ENCODE measurements around the gene UNC5C. TPM values are rescaled to one million over a fixed set of nuclear protein-coding genes. Genes with fewer than 3 reads are reported as not detected.

Gene UNC5C
- total RNA-seq, 1 experiment from 2014 or later: 1.0 TPM

DNA sequence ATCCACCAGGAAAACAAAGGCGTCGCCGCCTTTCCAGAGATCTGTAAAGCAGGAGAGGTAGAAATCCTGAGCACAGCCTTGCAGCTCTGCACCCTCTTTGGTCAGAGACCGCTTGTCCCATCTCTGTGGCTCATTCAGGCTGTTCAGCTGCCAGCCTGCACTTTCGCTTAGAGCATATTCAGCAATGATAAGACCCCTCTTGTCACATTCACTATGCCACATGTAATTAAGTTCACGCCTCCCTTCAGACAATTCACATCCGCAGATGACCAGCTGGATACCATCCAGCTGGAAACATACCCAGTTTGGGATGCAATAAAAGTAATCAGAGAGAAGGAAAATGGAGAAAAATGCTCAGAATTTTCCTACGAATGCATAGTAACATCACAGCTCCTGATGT lies 335.4 kb downstream of the UNC5C start (continued):
- TF ChIP-seq, protein P1, sequence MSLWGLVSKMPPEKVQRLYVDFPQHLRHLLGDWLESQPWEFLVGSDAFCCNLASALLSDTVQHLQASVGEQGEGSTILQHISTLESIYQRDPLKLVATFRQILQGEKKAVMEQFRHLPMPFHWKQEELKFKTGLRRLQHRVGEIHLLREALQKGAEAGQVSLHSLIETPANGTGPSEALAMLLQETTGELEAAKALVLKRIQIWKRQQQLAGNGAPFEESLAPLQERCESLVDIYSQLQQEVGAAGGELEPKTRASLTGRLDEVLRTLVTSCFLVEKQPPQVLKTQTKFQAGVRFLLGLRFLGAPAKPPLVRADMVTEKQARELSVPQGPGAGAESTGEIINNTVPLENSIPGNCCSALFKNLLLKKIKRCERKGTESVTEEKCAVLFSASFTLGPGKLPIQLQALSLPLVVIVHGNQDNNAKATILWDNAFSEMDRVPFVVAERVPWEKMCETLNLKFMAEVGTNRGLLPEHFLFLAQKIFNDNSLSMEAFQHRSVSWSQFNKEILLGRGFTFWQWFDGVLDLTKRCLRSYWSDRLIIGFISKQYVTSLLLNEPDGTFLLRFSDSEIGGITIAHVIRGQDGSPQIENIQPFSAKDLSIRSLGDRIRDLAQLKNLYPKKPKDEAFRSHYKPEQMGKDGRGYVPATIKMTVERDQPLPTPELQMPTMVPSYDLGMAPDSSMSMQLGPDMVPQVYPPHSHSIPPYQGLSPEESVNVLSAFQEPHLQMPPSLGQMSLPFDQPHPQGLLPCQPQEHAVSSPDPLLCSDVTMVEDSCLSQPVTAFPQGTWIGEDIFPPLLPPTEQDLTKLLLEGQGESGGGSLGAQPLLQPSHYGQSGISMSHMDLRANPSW (CRISPR knock-in tag; conservative IDR thresholded peaks at IDR 0.05; ENCODE audit: low read depth): no peak
- TF ChIP-seq, protein P2, sequence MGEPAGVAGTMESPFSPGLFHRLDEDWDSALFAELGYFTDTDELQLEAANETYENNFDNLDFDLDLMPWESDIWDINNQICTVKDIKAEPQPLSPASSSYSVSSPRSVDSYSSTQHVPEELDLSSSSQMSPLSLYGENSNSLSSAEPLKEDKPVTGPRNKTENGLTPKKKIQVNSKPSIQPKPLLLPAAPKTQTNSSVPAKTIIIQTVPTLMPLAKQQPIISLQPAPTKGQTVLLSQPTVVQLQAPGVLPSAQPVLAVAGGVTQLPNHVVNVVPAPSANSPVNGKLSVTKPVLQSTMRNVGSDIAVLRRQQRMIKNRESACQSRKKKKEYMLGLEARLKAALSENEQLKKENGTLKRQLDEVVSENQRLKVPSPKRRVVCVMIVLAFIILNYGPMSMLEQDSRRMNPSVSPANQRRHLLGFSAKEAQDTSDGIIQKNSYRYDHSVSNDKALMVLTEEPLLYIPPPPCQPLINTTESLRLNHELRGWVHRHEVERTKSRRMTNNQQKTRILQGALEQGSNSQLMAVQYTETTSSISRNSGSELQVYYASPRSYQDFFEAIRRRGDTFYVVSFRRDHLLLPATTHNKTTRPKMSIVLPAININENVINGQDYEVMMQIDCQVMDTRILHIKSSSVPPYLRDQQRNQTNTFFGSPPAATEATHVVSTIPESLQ (CRISPR knock-in tag; IDR thresholded peaks at IDR 0.05): no peak

- DNase-seq (ENCODE audit: low spot score) (no peak), ATAC-seq (no peak)
- ChIA-PET POLR2A (no interaction called here), CTCF (no interaction called here)
- no peak for TF ChIP-seq NFATC4 (CRISPR knock-in tag; IDR thresholded peaks at IDR 0.05)
- TF ChIP-seq, protein P3, sequence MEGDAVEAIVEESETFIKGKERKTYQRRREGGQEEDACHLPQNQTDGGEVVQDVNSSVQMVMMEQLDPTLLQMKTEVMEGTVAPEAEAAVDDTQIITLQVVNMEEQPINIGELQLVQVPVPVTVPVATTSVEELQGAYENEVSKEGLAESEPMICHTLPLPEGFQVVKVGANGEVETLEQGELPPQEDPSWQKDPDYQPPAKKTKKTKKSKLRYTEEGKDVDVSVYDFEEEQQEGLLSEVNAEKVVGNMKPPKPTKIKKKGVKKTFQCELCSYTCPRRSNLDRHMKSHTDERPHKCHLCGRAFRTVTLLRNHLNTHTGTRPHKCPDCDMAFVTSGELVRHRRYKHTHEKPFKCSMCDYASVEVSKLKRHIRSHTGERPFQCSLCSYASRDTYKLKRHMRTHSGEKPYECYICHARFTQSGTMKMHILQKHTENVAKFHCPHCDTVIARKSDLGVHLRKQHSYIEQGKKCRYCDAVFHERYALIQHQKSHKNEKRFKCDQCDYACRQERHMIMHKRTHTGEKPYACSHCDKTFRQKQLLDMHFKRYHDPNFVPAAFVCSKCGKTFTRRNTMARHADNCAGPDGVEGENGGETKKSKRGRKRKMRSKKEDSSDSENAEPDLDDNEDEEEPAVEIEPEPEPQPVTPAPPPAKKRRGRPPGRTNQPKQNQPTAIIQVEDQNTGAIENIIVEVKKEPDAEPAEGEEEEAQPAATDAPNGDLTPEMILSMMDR (IDR thresholded peaks at IDR 0.05): no peak
- TF ChIP-seq ATF3 (CRISPR knock-in tag; conservative IDR thresholded peaks at IDR 0.05): no peak
- TF ChIP-seq NFE2L1 (CRISPR knock-in tag; IDR thresholded peaks at IDR 0.05): no peak
- TF ChIP-seq, protein P1 (CRISPR knock-in tag; conservative IDR thresholded peaks at IDR 0.05; ENCODE audit: low read depth): no peak
- TF ChIP-seq JAZF1 (CRISPR knock-in tag; IDR thresholded peaks at IDR 0.05): no peak
- H3K27me3 Mint-ChIP-seq (ENCODE audit: low read depth): no peaks in the 10 kb centered on the region
- H3K9me3 Mint-ChIP-seq: no peaks in the 10 kb centered on the region
- no peak overlapping the region for H3K27ac Mint-ChIP-seq
- H3K4me3 Mint-ChIP-seq: no peak overlapping the region
- no peaks in the 10 kb centered on the region for H3K36me3 Mint-ChIP-seq
- peaks cover 25% of the 10 kb centered on the region for H3K4me1 Mint-ChIP-seq
Measured at GRCh38 chr4:95212692-95213091, 336.1 kb downstream of the UNC5C start.

GRCh38 chr4:95209927-95210326 lies 338.8 kb downstream of the UNC5C start:
- TF ChIP-seq MYBL2 (CRISPR knock-in tag; IDR thresholded peaks at IDR 0.05) (no peak), E2F5 (CRISPR knock-in tag; IDR thresholded peaks at IDR 0.05) (no peak), ETV6 (CRISPR knock-in tag; IDR thresholded peaks at IDR 0.05) (no peak), USF1 (CRISPR knock-in tag; IDR thresholded peaks at IDR 0.05) (no peak)
- ChIA-PET CTCF (no interaction called here), POLR2A (no interaction called here)
- DNase-seq (ENCODE audit: low spot score) (no peak), ATAC-seq (no peak; the same call in 1 of the 2 replicates)
- no peaks in the 10 kb centered on the region for H3K36me3 Mint-ChIP-seq
- H3K9me3 Mint-ChIP-seq: no peaks in the 10 kb centered on the region
- H3K4me1 Mint-ChIP-seq: peaks cover 25% of the 10 kb centered on the region
- no peaks in the 10 kb centered on the region for H3K27me3 Mint-ChIP-seq (ENCODE audit: low read depth)
- H3K27ac Mint-ChIP-seq: no peak overlapping the region
- no peak overlapping the region for H3K4me3 Mint-ChIP-seq
